Ishikawa (cell line): ENCODE measurements around the gene NLRC5.

Experiments used
- EP300 ChIP-seq: IDR thresholded peaks from 2 replicates; pipeline ENCODE4 v1.6.1; 2012; ENCODE audit warnings: borderline replicate concordance
- YY1 ChIP-seq: IDR thresholded peaks from 2 replicates; pipeline ENCODE4 v1.6.1; 2012; ENCODE audit warnings: low read depth
- ZBTB7A ChIP-seq: IDR thresholded peaks from 2 replicates; pipeline ENCODE4 v1.6.1; 2012; ENCODE audit warnings: low read depth

- no peak for TF ChIP-seq ZBTB7A
- TF ChIP-seq EP300 = no peak
- no peak for TF ChIP-seq YY1
These were observed 102.8 kb downstream of the NLRC5 start, which contains the start of gene CPNE2 for GRCh38 chr16:57091975-57092785.
